Pancreas (tissue), 10 donors: ENCODE data around the gene FARS2. TPM values are rescaled to one million over a fixed set of nuclear protein-coding genes. Genes with fewer than 3 reads are reported as not detected.

ENCODE experiments used
- ATAC-seq, 4 donors: fragments of 200-7000 bp; cut with Tn5 transposase; one replicate each; pipeline versions ENCODE4 v1.8.0 to v1.9.1; 2020; ENCODE audit warnings: mild to moderate bottlenecking in 4 of 4, moderate library complexity in 4 of 4
- DNase-seq, 6 donors: peaks; one replicate each; pipeline ENCODE4 v3.0.0-alpha.2; 2020
- FAIRE-seq: peaks from 2 replicates; lab custom pipeline; 2012; peaks lifted over from hg19 to GRCh38; lab: Jason Lieb, UNC
- H3K27ac ChIP-seq, 4 donors: fragments of 200-600 bp; sonication (generic); 1 replicate in 3 of 4; 2 replicates in 1 of 4; pipeline versions ENCODE4 v1.5.0 to v1.8.0; 2020
- H3K27me3 ChIP-seq, 4 donors: fragments of 200-600 bp; one replicate each; pipeline ENCODE4 v1.8.0; 2021
- H3K36me3 ChIP-seq, 3 donors: fragments of 200-600 bp; sonication (generic) in 1 of 3; one replicate each; pipeline versions ENCODE4 v1.5.0 to v1.8.0; 2020 to 2021
- H3K4me1 ChIP-seq, 3 donors: fragments of 200-600 bp; one replicate each; pipeline ENCODE4 v1.8.0; 2021
- H3K4me3 ChIP-seq, 4 donors: fragments of 200-600 bp; sonication (generic) in 2 of 4; one replicate each; pipeline versions ENCODE4 v1.5.0 to v1.8.0; 2020 to 2021
- H3K9me3 ChIP-seq, 4 donors: fragments of 200-600 bp; one replicate each; pipeline ENCODE4 v1.8.0; 2021
- CTCF ChIP-seq, 4 donors: fragments of 200-600 bp; sonication (generic) in 3 of 4; IDR thresholded peaks; one replicate each; pipeline versions ENCODE4 v1.5.0 to v1.8.0; 2021; ENCODE audit warnings: antibody characterized with exemption in 4 of 4
- WGBS, 2 donors: extraction: QIAGEN DNeasy Blood & Tissue Kit; methylation state at CpG; one replicate each; pipeline ENCODE4 v1.1.7; 2013; 5-methylcytosine and 5-hydroxymethylcytosine counted together
- intact Hi-C, 3 donors: fragments of 100-400 bp; cut with DNase I; formaldehyde crosslinking; loops; one replicate each; pipeline versions ENCODE4 v1.11.1 to v1.14.2; 2022
- polyA plus RNA-seq, 2 donors: library from polyadenylated mRNA; stranded (reverse); fragments of 200-250 nt; gene quantifications; one replicate each; pipeline ENCODE4 v1.2.3, GENCODE V29; 2013
- total RNA-seq, 6 donors: library from RNA; stranded (reverse); fragmentation: NEBNext Ultra II Directional in 4 of 6; extraction: Animal tissue kit (Norgen Biotek cat#: 25700) in 4 of 6; gene quantifications; one replicate each; pipeline versions ENCODE4 v1.2.1 to v1.2.4, GENCODE V29; 2021 to 2023
- donor health status: healthy with polysubstance abuse.
- donor health status: DM: no; HTN: no; CAD: no; lungs with moderate emphysema.
- donor health status: DM: no; HTN: no; CAD: no.
- donor health status: control.
- donor health status: control.
- donor health status: Bipolar disorder and iron deficiency.
- donor health status: DM: yes; HTN: yes; CAD: no.
- donor health status: DM: no; HTN: no; CAD: no.
- donor health status: DM: no; HTN: no; CAD: no.
- donor health status: DM: yes; HTN: yes; CAD: no.

The FARS2 gene
- total and polyA plus RNA-seq, 8 donors = 4.1 to 10.3 (median 7.5) TPM

- Histone ChIP-seq H3K9me3 (no peaks in the 10 kb centered on the region), H3K4me3 (no peak overlapping the region), H3K27ac (no peak overlapping the region), H3K27me3 (no peaks in the 10 kb centered on the region), H3K4me1 (no peaks in the 10 kb centered on the region), H3K36me3 (no peaks in the 10 kb centered on the region)
- no peak for TF ChIP-seq CTCF (IDR thresholded peaks at IDR 0.05)
- no peak for DNase-seq
- ATAC-seq = no peak
- 90 to 92% methylated on average over 3 of the region's 3 CpGs for WGBS, 2 donors
- no peak for FAIRE-seq
- intact Hi-C loops = no loop called here
Observed at GRCh38 chr6:5450073-5450472, 188.8 kb downstream of the FARS2 start.

GRCh38 chr6:5453546-5453945 lies 192.2 kb downstream of the FARS2 start:
- Histone ChIP-seq H3K4me1 (peaks cover 0 to 5% (median 2%) of the 10 kb centered on the region in 3 donors), H3K4me3 (no peak overlapping the region), H3K27ac (no peak overlapping the region), H3K27me3 (no peaks in the 10 kb centered on the region), H3K36me3 (no peaks in the 10 kb centered on the region), H3K9me3 (no peaks in the 10 kb centered on the region)
- FAIRE-seq = no peak
- WGBS, 2 donors = 78 to 79% methylated on average over 5 of the region's 5 CpGs
- peak in 5 of 6 donors; percentile 14 to 80 (median 62) for DNase-seq
- ATAC-seq = no peak
- no peak for TF ChIP-seq CTCF (IDR thresholded peaks at IDR 0.05)
- intact Hi-C loops = no loop called here

GRCh38 chr6:5455142-5455541 lies 193.8 kb downstream of the FARS2 start:
- 74 to 79% methylated on average over 4 of the region's 4 CpGs for WGBS, 2 donors
- H3K4me3 ChIP-seq = no peak overlapping the region
- H3K27me3 ChIP-seq = no peaks in the 10 kb centered on the region
- H3K36me3 ChIP-seq = no peaks in the 10 kb centered on the region
- no peaks in the 10 kb centered on the region for H3K9me3 ChIP-seq
- DNase-seq (no peak), FAIRE-seq (no peak), ATAC-seq (no peak)
- no peak for TF ChIP-seq CTCF (IDR thresholded peaks at IDR 0.05)
- peaks cover 0 to 10% (median 9%) of the 10 kb centered on the region in 3 donors for H3K4me1 ChIP-seq
- no peak overlapping the region for H3K27ac ChIP-seq
- intact Hi-C loops = no loop called here

GRCh38 chr6:5457041-5457440 lies 195.7 kb downstream of the FARS2 start:
- H3K27ac ChIP-seq = peak overlapping the region in 2 of 4 donors; percentile 81 to 84
- H3K36me3 ChIP-seq = no peaks in the 10 kb centered on the region
- H3K27me3 ChIP-seq = no peaks in the 10 kb centered on the region
- no peak for FAIRE-seq
- no peaks in the 10 kb centered on the region for H3K9me3 ChIP-seq
- 60 to 63% methylated on average over 9 of the region's 9 CpGs for WGBS, 2 donors
- TF ChIP-seq CTCF (IDR thresholded peaks at IDR 0.05) = no peak
- H3K4me3 ChIP-seq = peak overlapping the region in 2 of 4 donors; percentile 23 to 42
- H3K4me1 ChIP-seq = peaks cover 0 to 10% (median 9%) of the 10 kb centered on the region in 3 donors
- intact Hi-C loops = no loop called here
- DNase-seq = peak in 5 of 6 donors; percentile 5 to 46 (median 29)
- ATAC-seq = peak; percentile 14 to 41 (median 24)

GRCh38 chr6:5457983-5458683 lies 196.8 kb downstream of the FARS2 start:
- intact Hi-C loops = no loop called here
- no peaks in the 10 kb centered on the region for H3K27me3 ChIP-seq
- peak overlapping the region; percentile 42 to 84 (median 64) for H3K27ac ChIP-seq
- peaks cover 0 to 10% (median 9%) of the 10 kb centered on the region in 3 donors for H3K4me1 ChIP-seq
- 28 to 40% methylated on average over 9 of the region's 9 CpGs for WGBS, 2 donors
- ATAC-seq (peak; percentile 95 to 98 (median 97)), DNase-seq (peak; percentile 80 to 97 (median 94)), FAIRE-seq (no peak)
- H3K4me3 ChIP-seq = peak overlapping the region in 3 of 4 donors; percentile 5 to 42 (median 23)
- no peaks in the 10 kb centered on the region for H3K36me3 ChIP-seq
- no peak for TF ChIP-seq CTCF (IDR thresholded peaks at IDR 0.05)
- no peaks in the 10 kb centered on the region for H3K9me3 ChIP-seq
